GM13976 (cell line): ENCODE results near the gene UBA3.
A peak's percentile ranks its signal among the peaks of the same experiment; 100 is the strongest.

Source experiments
- DNase-seq: peaks from one replicate; pipeline ENCODE4 v3.0.0; 2012; ENCODE audit warnings: low spot score
- CTCF ChIP-seq: IDR thresholded peaks from 2 replicates; pipeline ENCODE4 v1.5.1; 2012; ENCODE audit warnings: borderline replicate concordance, mild to moderate bottlenecking; ENCODE audit not compliant: insufficient read depth; ENCODE audit errors: extremely low read depth, missing control alignments, control extremely low read depth
- in situ Hi-C: fragments of 300-500 bp; cut with MboI; formaldehyde crosslinking; loops from one replicate; pipeline ENCODE4 v1.12.0; 2022; ENCODE audit warnings: low sequenced_read_pairs, mixed read lengths, inconsistent platforms; ENCODE audit not compliant: unreplicated experiment

The UBA3 gene

GRCh38 chr3:69087030-69087791, 7.0 kb upstream of the UBA3 start:
- in situ Hi-C loops: no loop called here

GRCh38 chr3:69085833-69086722, 5.9 kb upstream of the UBA3 start:
- in situ Hi-C loops: no loop called here
- no peak for DNase-seq
- no peak for TF ChIP-seq CTCF

More at GRCh38 chr3:69087030-69087791, 7.0 kb upstream of the UBA3 start:
- DNase-seq: no peak
- no peak for TF ChIP-seq CTCF

- TF ChIP-seq CTCF: no peak
- no peak for DNase-seq
- in situ Hi-C loops: no loop called here
Observed at GRCh38 chr3:69085168-69085832, 5.1 kb upstream of the UBA3 start.

- TF ChIP-seq CTCF: no peak
- in situ Hi-C loops: no loop called here
Observed at GRCh38 chr3:69084326-69085167, 4.4 kb upstream of the UBA3 start, which contains the start of gene ARL6IP5. Gene ARL6IP5 (plus strand): TSS chr3:69084937. CDS start chr3:69085048, 111 bp downstream.

GRCh38 chr3:69082805-69083204, 2.6 kb upstream of the UBA3 start:
- in situ Hi-C loops: no loop called here
- TF ChIP-seq CTCF: no peak
- DNase-seq: peak; percentile 70

More at GRCh38 chr3:69084326-69085167, 4.4 kb upstream of the UBA3 start, which contains the start of gene ARL6IP5:
- DNase-seq: peak; percentile 77
